ENCODE measurements around the gene SCYGR2. TPM values are rescaled to one million over a fixed set of nuclear protein-coding genes. Genes with fewer than 3 reads are reported as not detected.

SCYGR2 gene
- total RNA-seq, 1 donor from 2014 or later: not detected

DNA sequence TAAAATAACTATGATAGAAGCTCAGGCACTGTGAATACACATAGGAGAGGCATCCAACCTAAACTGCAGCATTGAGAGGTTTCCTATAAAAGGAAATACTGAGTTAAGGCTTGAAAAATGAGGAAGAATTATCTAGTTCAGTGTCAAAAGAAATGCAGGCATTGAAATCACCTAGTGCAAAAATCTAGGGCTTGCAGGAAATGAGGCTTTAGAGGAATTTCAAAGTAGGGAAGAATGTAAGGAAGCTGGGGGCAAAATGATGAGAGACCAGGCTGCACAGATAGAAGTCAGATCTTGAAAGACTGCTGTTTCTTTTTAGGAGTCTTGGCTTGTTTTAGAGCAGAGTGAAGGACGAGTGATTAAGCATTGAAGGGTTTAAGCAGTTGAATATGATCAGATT is 28.1 kb upstream of the SCYGR2 start:
- Mint-ChIP-seq H3K4me3 (no peak overlapping the region), H3K27me3 (ENCODE audit: low read depth) (no peaks in the 10 kb centered on the region), H3K9me3 (peaks cover 3% of the 10 kb centered on the region), H3K4me1 (no peaks in the 10 kb centered on the region), H3K36me3 (ENCODE audit: low read depth) (no peaks in the 10 kb centered on the region), H3K27ac (ENCODE audit: unreplicated experiment) (no peak overlapping the region)
- TF ChIP-seq, protein P1, sequence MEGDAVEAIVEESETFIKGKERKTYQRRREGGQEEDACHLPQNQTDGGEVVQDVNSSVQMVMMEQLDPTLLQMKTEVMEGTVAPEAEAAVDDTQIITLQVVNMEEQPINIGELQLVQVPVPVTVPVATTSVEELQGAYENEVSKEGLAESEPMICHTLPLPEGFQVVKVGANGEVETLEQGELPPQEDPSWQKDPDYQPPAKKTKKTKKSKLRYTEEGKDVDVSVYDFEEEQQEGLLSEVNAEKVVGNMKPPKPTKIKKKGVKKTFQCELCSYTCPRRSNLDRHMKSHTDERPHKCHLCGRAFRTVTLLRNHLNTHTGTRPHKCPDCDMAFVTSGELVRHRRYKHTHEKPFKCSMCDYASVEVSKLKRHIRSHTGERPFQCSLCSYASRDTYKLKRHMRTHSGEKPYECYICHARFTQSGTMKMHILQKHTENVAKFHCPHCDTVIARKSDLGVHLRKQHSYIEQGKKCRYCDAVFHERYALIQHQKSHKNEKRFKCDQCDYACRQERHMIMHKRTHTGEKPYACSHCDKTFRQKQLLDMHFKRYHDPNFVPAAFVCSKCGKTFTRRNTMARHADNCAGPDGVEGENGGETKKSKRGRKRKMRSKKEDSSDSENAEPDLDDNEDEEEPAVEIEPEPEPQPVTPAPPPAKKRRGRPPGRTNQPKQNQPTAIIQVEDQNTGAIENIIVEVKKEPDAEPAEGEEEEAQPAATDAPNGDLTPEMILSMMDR (conservative IDR thresholded peaks at IDR 0.05): no peak
- no peak for DNase-seq (ENCODE audit: low read depth, low spot score)

DNA sequence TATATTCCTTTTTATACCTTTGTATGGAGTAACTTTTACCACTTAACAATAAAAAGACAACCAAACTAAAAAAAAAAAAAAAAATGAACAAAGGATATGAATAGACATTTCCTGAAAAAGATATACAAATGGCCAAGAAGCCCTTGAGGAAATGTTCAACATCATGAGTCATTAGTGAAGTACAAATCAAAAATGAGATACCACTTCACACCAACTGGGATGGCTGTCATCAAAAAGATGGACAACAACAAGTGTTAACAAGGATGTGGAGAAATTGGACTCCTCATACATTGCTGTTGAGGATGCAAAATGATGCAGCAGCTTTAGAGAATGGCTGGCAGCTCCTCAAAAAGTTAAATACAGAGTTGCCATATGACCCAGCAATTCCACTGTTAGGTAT is 22.6 kb upstream of the SCYGR2 start:
- H3K4me3 Mint-ChIP-seq: no peak overlapping the region
- no peak overlapping the region for H3K27ac Mint-ChIP-seq (ENCODE audit: unreplicated experiment)
- no peaks in the 10 kb centered on the region for H3K27me3 Mint-ChIP-seq (ENCODE audit: low read depth)
- TF ChIP-seq, protein P1 (conservative IDR thresholded peaks at IDR 0.05): no peak
- no peak for DNase-seq (ENCODE audit: low read depth, low spot score)
- peaks cover 5% of the 10 kb centered on the region for H3K9me3 Mint-ChIP-seq
- H3K4me1 Mint-ChIP-seq: no peaks in the 10 kb centered on the region
- peaks cover 2% of the 10 kb centered on the region for H3K36me3 Mint-ChIP-seq (ENCODE audit: low read depth)

DNA sequence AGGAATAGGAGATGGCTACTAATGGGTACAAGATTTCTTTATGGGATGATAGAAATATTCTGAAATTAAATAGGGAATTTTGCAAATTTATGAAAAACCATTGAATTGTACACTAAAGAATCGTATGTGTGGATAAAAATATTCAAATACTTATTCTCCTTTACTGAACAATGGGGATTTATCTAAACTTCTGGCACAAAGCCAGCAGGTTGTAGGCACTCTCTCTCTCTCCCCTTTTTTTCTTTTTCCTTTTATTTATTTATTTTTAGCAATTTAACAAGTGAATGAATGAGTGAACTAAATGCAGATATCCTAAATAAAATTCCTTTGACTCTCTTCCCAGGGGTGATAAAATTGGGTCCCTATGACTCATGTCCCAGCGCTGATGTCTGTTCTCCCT is 21.9 kb upstream of the SCYGR2 start:
- TF ChIP-seq, protein P1 (conservative IDR thresholded peaks at IDR 0.05): no peak

DNA sequence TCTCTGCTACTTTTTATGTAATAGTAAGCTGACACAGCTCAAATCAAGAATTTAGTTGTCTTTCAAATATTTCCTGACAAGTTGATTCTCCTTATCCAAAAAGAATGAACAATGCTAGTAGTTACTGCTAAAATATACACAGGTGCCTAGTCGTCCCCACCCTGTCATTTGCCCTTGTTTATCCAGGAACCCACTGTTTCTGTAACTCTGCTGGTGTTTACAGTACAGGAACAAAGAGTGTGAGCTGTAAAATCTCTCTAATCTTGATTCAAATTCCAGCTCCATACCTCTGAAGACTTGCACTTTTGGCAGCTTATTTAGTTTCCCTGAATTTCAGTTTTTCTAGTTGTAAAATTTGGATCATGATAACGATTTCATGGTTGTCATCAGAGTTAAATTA is 21.1 kb upstream of the SCYGR2 start:
- H3K27me3 Mint-ChIP-seq (ENCODE audit: low read depth): no peaks in the 10 kb centered on the region
- DNase-seq (ENCODE audit: low read depth, low spot score): no peak
- H3K36me3 Mint-ChIP-seq (ENCODE audit: low read depth): peaks cover 9% of the 10 kb centered on the region
- TF ChIP-seq, protein P1 (conservative IDR thresholded peaks at IDR 0.05): no peak
- H3K4me1 Mint-ChIP-seq: no peaks in the 10 kb centered on the region
- no peak overlapping the region for H3K4me3 Mint-ChIP-seq
- peaks cover 9% of the 10 kb centered on the region for H3K9me3 Mint-ChIP-seq
- no peak overlapping the region for H3K27ac Mint-ChIP-seq (ENCODE audit: unreplicated experiment)

More for the DNA sequence above, 21.9 kb upstream of the SCYGR2 start:
- Mint-ChIP-seq H3K4me1 (no peaks in the 10 kb centered on the region), H3K4me3 (no peak overlapping the region), H3K27ac (ENCODE audit: unreplicated experiment) (no peak overlapping the region), H3K27me3 (ENCODE audit: low read depth) (no peaks in the 10 kb centered on the region), H3K9me3 (peaks cover 6% of the 10 kb centered on the region), H3K36me3 (ENCODE audit: low read depth) (peaks cover 2% of the 10 kb centered on the region)
- no peak for DNase-seq (ENCODE audit: low read depth, low spot score)

DNA sequence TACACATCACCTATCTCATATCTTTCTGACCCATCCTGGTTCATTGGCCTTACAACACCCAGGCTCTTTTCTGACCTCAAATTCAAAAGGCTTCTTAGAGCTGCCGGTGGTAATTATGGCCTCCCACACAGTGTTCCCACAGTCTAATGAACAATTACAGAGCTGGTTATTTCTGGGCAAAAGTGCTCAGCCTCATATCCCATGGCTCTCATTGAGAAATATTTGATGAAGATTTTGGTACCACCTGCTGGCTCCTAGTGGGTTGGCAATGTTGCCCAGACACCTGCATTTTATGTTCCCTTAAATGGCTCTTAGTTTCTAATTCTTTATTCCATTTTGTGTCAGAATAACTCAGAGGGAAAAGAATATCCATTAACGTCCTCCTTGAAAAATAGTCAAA is 20.1 kb upstream of the SCYGR2 start:
- H3K4me3 Mint-ChIP-seq: no peak overlapping the region

More for the DNA sequence above, 20.1 kb upstream of the SCYGR2 start:
- H3K9me3 Mint-ChIP-seq: peaks cover 11% of the 10 kb centered on the region
- H3K4me1 Mint-ChIP-seq: no peaks in the 10 kb centered on the region
- DNase-seq (ENCODE audit: low read depth, low spot score): no peak
- TF ChIP-seq, protein P1 (conservative IDR thresholded peaks at IDR 0.05): no peak
- no peaks in the 10 kb centered on the region for H3K27me3 Mint-ChIP-seq (ENCODE audit: low read depth)
- H3K27ac Mint-ChIP-seq (ENCODE audit: unreplicated experiment): no peak overlapping the region
- peaks cover 11% of the 10 kb centered on the region for H3K36me3 Mint-ChIP-seq (ENCODE audit: low read depth)

Data from neural crest cell (in vitro differentiated cells).